Mucosa of rectum (tissue), 2 donors: ENCODE results near the gene CXCR3.
"Not testable (repeated sequence)": the region's sequence is repeated elsewhere in the genome, so short reads cannot be mapped to it uniquely, and the experiment has no call there.

Experiments
- H3K27ac ChIP-seq, 2 donors: one replicate each; pipeline ENCODE4 v1.7.0; 2013; ENCODE audit warnings: inconsistent platforms in 2 of 2, low read depth in 2 of 2, low read length in 2 of 2
- H3K27me3 ChIP-seq, 2 donors: one replicate each; pipeline ENCODE4 v1.7.0; 2013; ENCODE audit warnings: low read length in 2 of 2; ENCODE audit not compliant: control insufficient read depth in 2 of 2, insufficient read depth in 2 of 2
- H3K36me3 ChIP-seq, 2 donors: one replicate each; pipeline ENCODE4 v1.7.0; 2013; ENCODE audit warnings: low read length in 2 of 2; ENCODE audit not compliant: control insufficient read depth in 2 of 2, insufficient read depth in 2 of 2
- H3K4me1 ChIP-seq, 2 donors: one replicate each; pipeline ENCODE4 v1.7.0; 2013; ENCODE audit warnings: low read length in 2 of 2, mild to moderate bottlenecking in 1 of 2; ENCODE audit not compliant: control insufficient read depth in 2 of 2, insufficient read depth in 2 of 2
- H3K4me3 ChIP-seq, 2 donors: one replicate each; pipeline ENCODE4 v1.7.0; 2013; ENCODE audit warnings: low read length in 2 of 2
- H3K9ac ChIP-seq, 2 donors: one replicate each; pipeline ENCODE4 v1.7.0; 2013; ENCODE audit warnings: low read length in 2 of 2, low read depth in 1 of 2, mild to moderate bottlenecking in 1 of 2
- H3K9me3 ChIP-seq, 2 donors: one replicate each; pipeline ENCODE4 v1.7.0; 2013; ENCODE audit warnings: low read length in 2 of 2; ENCODE audit not compliant: control insufficient read depth in 2 of 2
- donor health status: healthy.
- donor health status: Normal muscosa, but diverticular disease.

The CXCR3 gene

GRCh38 chrX:71615954-71616353, 2.4 kb downstream of the CXCR3 start:
- H3K27me3 ChIP-seq: peaks cover 0 to 2% of the 10 kb centered on the region in 2 donors
- no peak overlapping the region for H3K27ac ChIP-seq
- H3K36me3 ChIP-seq: peaks cover 6 to 8% of the 10 kb centered on the region in 2 donors
- H3K4me3 ChIP-seq: no peak overlapping the region
- H3K4me1 ChIP-seq: peaks cover 27 to 42% of the 10 kb centered on the region in 2 donors
- no peaks in the 10 kb centered on the region for H3K9me3 ChIP-seq
- no peak overlapping the region for H3K9ac ChIP-seq

GRCh38 chrX:71615056-71615455, 3.3 kb downstream of the CXCR3 start:
- Histone ChIP-seq H3K9me3 (no peaks in the 10 kb centered on the region), H3K36me3 (peaks cover 11 to 12% of the 10 kb centered on the region in 2 donors), H3K4me1 (peaks cover 24 to 39% of the 10 kb centered on the region in 2 donors), H3K9ac (no peak overlapping the region), H3K27ac (no peak overlapping the region), H3K4me3 (no peak overlapping the region), H3K27me3 (peaks cover 0 to 2% of the 10 kb centered on the region in 2 donors)

GRCh38 chrX:71612256-71612655, 6.1 kb downstream of the CXCR3 start:
- Histone ChIP-seq H3K4me3 (no peak overlapping the region), H3K36me3 (peaks cover 15 to 18% of the 10 kb centered on the region in 2 donors), H3K9me3 (no peaks in the 10 kb centered on the region), H3K27ac (no peak overlapping the region), H3K27me3 (no peaks in the 10 kb centered on the region), H3K4me1 (peaks cover 9 to 15% of the 10 kb centered on the region in 2 donors), H3K9ac (no peak overlapping the region)

- not testable (repeated sequence) for H3K9ac ChIP-seq, H3K27ac ChIP-seq, H3K4me3 ChIP-seq, H3K27me3 ChIP-seq, H3K9me3 ChIP-seq
- Histone ChIP-seq H3K4me1 (peaks cover 7 to 10% of the 10 kb centered on the region in 2 donors), H3K36me3 (peaks cover 15 to 18% of the 10 kb centered on the region in 2 donors)
These were observed 6.6 kb downstream of the CXCR3 start for GRCh38 chrX:71611736-71612135.

GRCh38 chrX:71609095-71609750, 9.1 kb downstream of the CXCR3 start:
- Histone ChIP-seq H3K9me3 (no peaks in the 10 kb centered on the region), H3K9ac (no peak overlapping the region), H3K27me3 (no peaks in the 10 kb centered on the region), H3K36me3 (peaks cover 31 to 32% of the 10 kb centered on the region in 2 donors), H3K4me3 (no peak overlapping the region), H3K27ac (no peak overlapping the region), H3K4me1 (peaks cover 0 to 2% of the 10 kb centered on the region in 2 donors)

GRCh38 chrX:71607488-71607887, 10.8 kb downstream of the CXCR3 start:
- Histone ChIP-seq H3K9me3 (no peaks in the 10 kb centered on the region), H3K27me3 (no peaks in the 10 kb centered on the region), H3K9ac (no peak overlapping the region), H3K4me1 (peaks cover 0 to 2% of the 10 kb centered on the region in 2 donors), H3K27ac (no peak overlapping the region), H3K36me3 (peaks cover 34 to 36% of the 10 kb centered on the region in 2 donors), H3K4me3 (no peak overlapping the region)

GRCh38 chrX:71606536-71607216, 11.6 kb downstream of the CXCR3 start:
- Histone ChIP-seq H3K36me3 (peaks cover 33 to 34% of the 10 kb centered on the region in 2 donors), H3K4me1 (peaks cover 0 to 2% of the 10 kb centered on the region in 2 donors), H3K9me3 (no peaks in the 10 kb centered on the region), H3K9ac (no peak overlapping the region), H3K27ac (no peak overlapping the region), H3K4me3 (no peak overlapping the region), H3K27me3 (no peaks in the 10 kb centered on the region)

- no peaks in the 10 kb centered on the region for H3K9me3 ChIP-seq
- H3K4me3 ChIP-seq: no peak overlapping the region
- H3K9ac ChIP-seq: no peak overlapping the region
- H3K27me3 ChIP-seq: no peaks in the 10 kb centered on the region
- H3K36me3 ChIP-seq: peaks cover 24 to 27% of the 10 kb centered on the region in 2 donors
- peaks cover 0 to 2% of the 10 kb centered on the region in 2 donors for H3K4me1 ChIP-seq
- no peak overlapping the region for H3K27ac ChIP-seq
These were observed 13.3 kb downstream of the CXCR3 start for GRCh38 chrX:71604796-71605568.

GRCh38 chrX:71604141-71604540, 14.2 kb downstream of the CXCR3 start:
- Histone ChIP-seq H3K9me3 (no peaks in the 10 kb centered on the region), H3K4me1 (peaks cover 0 to 2% of the 10 kb centered on the region in 2 donors), H3K9ac (no peak overlapping the region), H3K27me3 (no peaks in the 10 kb centered on the region), H3K27ac (no peak overlapping the region), H3K36me3 (peaks cover 20 to 26% of the 10 kb centered on the region in 2 donors), H3K4me3 (no peak overlapping the region)

- Histone ChIP-seq H3K27me3 (no peaks in the 10 kb centered on the region), H3K4me3 (no peak overlapping the region), H3K9ac (no peak overlapping the region), H3K4me1 (peaks cover 0 to 2% of the 10 kb centered on the region in 2 donors), H3K27ac (no peak overlapping the region), H3K9me3 (no peaks in the 10 kb centered on the region), H3K36me3 (peaks cover 18 to 27% of the 10 kb centered on the region in 2 donors)
These were observed 14.7 kb downstream of the CXCR3 start for GRCh38 chrX:71603618-71604017.
